Islet precursor cell (in vitro differentiated cells): Measurements from ENCODE around the gene LRCH4.
"Not testable (repeated sequence)": the region's sequence is repeated elsewhere in the genome, so short reads cannot be mapped to it uniquely, and the experiment has no call there.

Source experiments
- DNase-seq: peaks from one replicate; pipeline ENCODE4 v3.0.0-alpha.2; 2018

LRCH4 gene

DNA sequence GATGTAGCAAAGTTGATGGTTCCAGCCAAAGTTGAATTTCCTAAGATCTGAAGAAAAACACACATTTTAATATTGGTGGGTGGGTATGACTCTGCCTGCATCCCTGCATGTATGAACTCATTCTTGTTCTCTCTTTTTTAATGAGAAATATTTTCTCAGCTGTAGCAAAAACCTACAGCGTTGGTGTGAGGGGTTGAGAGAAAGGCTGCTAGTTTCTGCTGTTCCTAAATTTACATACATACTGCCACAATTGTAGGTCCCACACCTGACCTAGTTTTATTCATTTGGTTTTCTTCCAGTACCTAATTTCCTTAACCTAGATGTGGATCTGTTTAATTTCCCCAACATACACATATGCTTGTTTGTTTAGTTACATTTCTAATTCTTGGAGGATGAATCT lies 42.3 kb downstream of the LRCH4 start:
- DNase-seq = no peak

DNA sequence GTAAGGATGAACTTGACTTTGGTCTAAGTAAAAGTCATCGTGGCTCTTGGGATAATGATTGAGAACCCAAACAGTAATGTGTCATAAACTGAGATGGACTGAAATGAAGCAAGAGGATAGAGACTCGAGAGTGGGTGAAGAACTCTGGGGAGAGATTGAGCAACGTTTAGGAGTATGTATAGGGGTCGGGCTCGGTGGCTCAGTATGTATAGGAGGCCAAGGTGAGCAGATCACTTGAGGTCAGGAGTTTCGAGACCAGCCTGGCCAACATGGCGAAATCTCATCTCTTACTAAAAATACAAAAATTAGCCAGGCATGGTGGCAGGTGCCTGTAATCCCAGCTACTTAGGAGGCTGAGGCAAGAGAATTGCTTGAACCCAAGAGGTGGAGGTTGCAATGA lies 44.6 kb downstream of the LRCH4 start:
- DNase-seq = not testable (repeated sequence)

DNA sequence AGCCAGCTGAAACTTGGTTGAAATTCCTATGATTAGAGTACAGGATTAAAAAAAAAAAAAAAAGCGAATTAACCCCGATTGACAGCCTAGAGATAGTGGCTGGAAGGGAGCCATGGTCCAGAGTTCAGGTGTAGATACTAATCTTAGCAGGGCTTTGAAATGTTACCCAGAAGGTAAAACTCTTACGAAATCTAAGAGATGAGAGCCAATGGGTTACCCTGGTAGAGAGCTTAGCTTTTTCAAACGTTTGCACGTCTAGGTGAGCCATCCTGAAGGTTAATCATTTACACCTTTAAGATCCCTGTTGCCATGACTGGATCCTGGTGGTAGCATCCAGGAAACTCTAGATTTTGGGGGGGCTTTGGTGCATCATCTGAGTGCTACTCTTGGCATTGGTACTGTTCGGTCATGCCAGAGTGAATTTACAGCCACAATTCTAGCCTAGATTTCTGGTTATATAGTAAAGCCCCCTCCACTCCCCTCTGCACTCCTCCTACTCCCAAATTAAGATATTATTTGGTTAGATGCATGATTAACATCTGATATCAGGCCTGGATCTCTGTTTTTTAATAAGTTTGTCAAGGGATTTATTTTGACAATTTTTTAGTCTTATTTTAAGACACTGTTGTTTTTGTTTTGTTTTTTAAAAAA lies 45.7 kb downstream of the LRCH4 start:
- DNase-seq = no peak

DNA sequence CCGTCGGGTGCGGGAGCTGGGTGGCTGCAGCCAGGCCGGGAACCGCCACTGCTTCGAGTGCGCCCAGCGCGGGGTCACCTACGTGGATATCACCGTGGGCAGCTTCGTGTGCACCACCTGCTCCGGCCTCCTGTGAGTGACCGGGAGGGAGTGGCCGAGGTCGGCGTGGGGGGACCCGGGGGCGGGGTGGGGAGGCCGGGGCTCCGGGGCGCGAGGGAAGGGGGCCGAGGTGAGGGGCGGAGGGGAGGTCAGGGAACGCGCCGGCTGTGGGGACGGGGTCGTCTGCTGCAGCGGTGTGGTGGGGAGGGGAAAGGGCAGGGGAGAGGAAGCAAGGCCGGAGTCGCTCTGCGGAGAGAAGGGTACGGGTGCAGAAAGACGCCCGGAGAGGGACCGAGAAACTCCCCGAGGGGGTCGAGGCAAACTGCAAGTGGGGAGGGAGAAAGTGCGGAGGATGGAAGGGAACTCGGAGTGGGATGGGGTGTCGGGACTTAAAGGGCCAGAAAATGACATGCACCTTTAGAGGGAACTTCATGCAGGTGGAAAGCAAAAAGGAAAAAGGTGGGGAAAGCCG lies 46.4 kb downstream of the LRCH4 start:
- no peak for DNase-seq

DNA sequence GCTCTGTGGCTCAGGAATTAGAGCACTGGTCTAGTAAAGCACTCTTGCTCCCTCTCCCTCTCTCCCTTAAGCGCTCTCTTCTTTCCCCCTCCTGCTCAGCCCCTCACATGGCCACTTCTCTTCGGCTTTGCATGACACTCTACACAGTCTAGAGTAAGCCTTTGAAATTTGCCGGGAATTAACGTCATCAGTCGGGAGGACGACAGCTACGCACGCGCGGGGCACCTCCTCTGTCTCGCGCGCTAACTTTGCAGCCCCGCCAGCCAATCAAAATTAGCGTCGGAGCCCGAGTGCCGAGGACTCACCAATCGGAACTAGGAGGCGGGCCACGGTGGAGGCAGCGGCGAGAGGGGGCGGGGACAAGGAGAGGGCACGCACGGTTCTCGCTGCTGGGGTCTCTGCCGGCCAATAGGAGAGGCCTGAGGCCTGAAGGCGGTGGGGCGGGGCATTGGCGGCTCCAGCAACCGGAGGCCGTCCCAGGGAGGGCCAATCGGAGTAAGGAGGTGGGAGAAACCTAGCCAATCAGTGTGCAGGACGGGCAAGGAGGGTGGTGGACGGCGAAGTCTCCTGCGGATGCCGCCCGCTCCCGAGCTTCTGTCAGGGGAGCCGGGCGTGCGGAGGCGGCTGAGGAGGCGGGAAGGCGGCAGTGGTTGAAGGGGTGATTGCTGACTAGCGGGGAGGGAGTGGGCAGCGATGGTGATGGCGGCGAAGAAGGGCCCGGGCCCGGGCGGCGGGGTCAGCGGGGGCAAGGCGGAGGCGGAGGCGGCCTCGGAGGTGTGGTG lies 47.1 kb downstream of the LRCH4 start, which contains the start of gene AGFG2:
Gene AGFG2, plus strand, starts transcription at position 550 of the 782 bp plus-strand sequence. Its CDS starts 144 bp downstream, at position 694.
- DNase-seq = peak; percentile 100

DNA sequence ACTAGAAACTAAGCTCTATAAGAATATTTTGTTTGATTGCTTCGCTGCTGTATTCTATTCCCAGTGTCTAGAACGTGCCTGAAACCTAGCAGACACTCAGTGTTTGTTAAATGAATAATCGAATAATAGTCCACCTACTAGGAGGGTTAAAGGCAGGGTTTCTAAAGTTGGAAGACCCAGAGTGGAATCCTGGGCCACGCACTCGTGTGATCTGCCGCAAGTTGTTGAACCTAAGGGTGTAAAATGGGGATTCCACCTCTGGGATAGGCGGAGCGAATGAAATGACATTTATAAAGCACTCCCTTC lies 47.6 kb downstream of the LRCH4 start:
- DNase-seq = no peak

DNA sequence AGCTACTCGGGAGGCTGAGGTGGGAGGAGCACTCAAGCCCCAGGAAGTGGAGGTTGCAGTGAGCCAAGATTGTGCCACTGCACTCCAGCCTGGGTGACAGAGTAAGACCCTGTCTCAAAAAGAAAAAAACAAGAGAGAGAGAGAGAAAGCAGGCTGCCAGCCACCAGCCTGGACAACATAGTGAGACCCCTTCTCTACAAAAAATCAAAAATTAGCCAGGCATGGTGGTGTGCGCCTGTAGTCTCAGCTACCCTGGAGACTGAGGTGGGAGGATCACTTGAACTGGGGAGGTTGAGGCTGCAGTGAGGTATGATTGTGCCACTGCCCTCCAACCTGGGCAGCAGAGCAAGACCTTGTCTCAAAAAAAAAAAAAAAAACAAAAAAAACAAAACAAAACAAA lies 49.2 kb downstream of the LRCH4 start:
- not testable (repeated sequence) for DNase-seq

DNA sequence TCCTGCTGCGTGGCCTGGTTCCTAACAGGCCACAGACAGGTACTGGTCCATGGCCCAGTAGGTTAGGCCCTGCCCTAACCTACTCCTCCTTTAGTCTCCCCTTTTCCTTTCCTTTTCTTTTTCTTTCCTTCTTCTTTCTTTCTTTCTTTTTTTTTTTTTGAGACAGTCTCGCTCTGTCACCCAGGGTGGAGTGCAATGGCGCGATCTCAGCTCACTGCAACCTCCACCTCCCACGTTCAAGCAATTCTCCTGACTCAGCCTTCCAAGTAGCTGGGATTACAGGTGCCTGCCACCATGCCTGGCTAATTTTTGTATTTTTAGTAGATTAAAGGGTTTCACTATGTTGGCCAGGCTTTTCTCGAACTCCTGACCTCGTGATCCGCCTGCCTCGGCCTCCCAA lies 49.9 kb downstream of the LRCH4 start:
- DNase-seq = not testable (repeated sequence)

DNA sequence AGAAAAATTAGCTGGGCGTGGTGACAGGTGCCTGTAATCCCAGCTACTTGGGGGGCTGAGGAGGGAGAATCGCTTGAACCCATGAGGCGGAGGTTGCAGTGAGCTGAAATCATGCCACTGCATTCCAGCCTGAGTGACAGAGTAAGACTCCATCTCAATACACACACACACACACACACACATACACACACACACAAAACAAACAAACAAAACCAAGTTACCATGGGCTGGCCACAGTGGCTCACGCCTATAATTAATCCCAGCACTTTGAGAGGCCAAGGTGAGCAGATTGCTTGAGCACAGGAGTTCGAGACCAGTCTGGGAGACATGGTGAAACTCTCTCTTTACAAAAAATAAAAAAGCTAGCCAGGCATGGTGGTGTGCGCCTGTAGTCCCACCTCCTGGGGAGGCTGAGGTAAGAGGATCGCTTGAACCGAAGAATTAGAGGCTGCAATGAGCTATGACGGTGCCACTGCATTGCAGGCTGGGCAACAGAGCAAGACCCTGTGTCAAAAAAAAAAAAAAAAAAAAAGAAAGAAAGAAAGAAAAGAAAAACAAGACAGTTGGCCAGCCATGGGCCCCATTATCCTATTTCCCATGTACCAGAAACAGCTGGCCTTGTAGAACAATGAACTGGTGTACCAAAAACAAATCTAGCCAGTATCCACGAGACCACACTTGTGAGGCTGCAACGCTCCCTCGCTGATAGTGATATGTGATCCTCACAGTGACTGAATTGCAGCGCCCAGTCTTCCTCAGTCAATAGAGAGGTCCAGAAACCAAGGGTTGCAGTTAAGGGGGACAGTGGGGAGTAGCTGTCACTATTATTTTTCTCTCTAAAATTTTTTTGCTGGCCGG lies 53.5 kb downstream of the LRCH4 start:
- no peak for DNase-seq

DNA sequence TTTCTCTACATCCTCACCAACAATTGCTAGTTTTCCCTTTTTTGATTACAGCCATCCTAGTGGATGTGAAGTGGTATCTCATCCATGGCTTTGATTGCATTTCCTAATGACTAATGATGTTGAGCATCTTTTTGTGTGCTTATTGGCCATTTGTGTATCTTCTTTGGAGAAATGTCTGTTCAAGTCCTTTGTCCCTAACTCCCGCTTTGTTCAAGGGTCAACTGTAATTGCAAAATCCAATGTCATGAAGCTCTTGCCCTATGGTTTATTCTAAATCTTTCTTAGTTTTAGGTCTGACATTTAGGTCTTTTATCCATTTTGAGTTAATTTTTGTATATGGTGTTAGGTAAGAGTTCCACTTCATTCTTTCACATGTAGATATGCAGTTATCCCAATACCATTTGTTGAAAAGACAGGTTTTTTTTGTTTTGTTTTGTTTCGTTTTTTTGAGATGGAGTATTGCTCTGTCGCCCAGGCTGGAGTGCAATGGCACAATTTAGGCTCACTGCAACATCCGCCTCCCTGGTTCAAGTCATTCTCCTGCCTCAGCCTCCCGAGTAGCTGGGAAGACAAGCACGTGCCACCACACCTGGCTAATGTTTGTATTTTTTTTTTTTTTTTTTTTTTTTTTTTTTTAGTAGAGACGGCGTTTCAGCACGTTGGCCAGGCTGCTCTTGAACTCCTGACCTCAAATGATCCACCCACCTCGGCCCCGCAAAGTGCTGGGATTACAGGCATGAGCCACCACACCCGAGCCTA lies 57.6 kb downstream of the LRCH4 start:
- DNase-seq = not testable (repeated sequence)
